Parathyroid adenoma (tissue), 2 donors: ENCODE results near the gene EFCAB14.

ENCODE experiments used
- H2AFZ ChIP-seq: fragments of 300-600 bp; sonication (generic); one replicate; pipeline ENCODE4 v1.7.0; 2017; ENCODE audit warnings: antibody characterized with exemption, mild to moderate bottlenecking
- H3K27ac ChIP-seq: fragments of 300-600 bp; sonication (generic); one replicate; pipeline ENCODE4 v1.7.0; 2017
- H3K27me3 ChIP-seq: fragments of 300-600 bp; sonication (generic); one replicate; pipeline ENCODE4 v1.7.0; 2017; ENCODE audit warnings: low read length; ENCODE audit not compliant: control insufficient read depth, insufficient read depth
- H3K36me3 ChIP-seq: fragments of 300-600 bp; sonication (generic); one replicate; pipeline ENCODE4 v1.7.0; 2017; ENCODE audit warnings: low read length; ENCODE audit not compliant: control insufficient read depth, insufficient read depth
- H3K4me1 ChIP-seq: fragments of 300-600 bp; sonication (generic); one replicate; pipeline ENCODE4 v1.7.0; 2017; ENCODE audit warnings: control low read depth
- H3K4me2 ChIP-seq: fragments of 300-600 bp; sonication (generic); one replicate; pipeline ENCODE4 v1.7.0; 2017; ENCODE audit warnings: low read length
- H3K4me3 ChIP-seq: fragments of 300-600 bp; sonication (generic); one replicate; pipeline ENCODE4 v1.7.0; 2017; ENCODE audit warnings: low read depth, low read length
- H3K79me2 ChIP-seq: fragments of 300-600 bp; sonication (generic); one replicate; pipeline ENCODE4 v1.7.0; 2017; ENCODE audit warnings: control low read depth
- H3K9ac ChIP-seq: fragments of 300-600 bp; sonication (generic); one replicate; pipeline ENCODE4 v1.7.0; 2017; ENCODE audit warnings: mild to moderate bottlenecking
- H3K9me3 ChIP-seq: fragments of 300-600 bp; sonication (generic); one replicate; pipeline ENCODE4 v1.7.0; 2017; ENCODE audit warnings: low read length; ENCODE audit not compliant: control insufficient read depth
- CTCF ChIP-seq: fragments of 300-600 bp; sonication (generic); IDR thresholded peaks from one replicate; pipeline ENCODE4 v1.7.0; 2017; ENCODE audit warnings: antibody characterized with exemption, mild to moderate bottlenecking
- donor health status: primary hyperparathyroidism.

EFCAB14 gene

GRCh38 chr1:46643368-46643775 is 75.5 kb downstream of the EFCAB14 start:
- Histone ChIP-seq H3K4me3 (peak overlapping the region; percentile 9), H3K27ac (peak overlapping the region; percentile 19), H3K4me2 (peak overlapping the region; percentile 37), H3K9ac (no peak overlapping the region), H3K9me3 (no peaks in the 10 kb centered on the region), H3K79me2 (no peaks in the 10 kb centered on the region), H3K4me1 (no peaks in the 10 kb centered on the region), H3K36me3 (no peaks in the 10 kb centered on the region), H2AFZ (no peak overlapping the region), H3K27me3 (no peaks in the 10 kb centered on the region)
- no peak for TF ChIP-seq CTCF

- Histone ChIP-seq H3K27ac (no peak overlapping the region), H2AFZ (no peak overlapping the region), H3K27me3 (no peaks in the 10 kb centered on the region), H3K36me3 (no peaks in the 10 kb centered on the region), H3K4me2 (no peak overlapping the region), H3K4me3 (no peak overlapping the region), H3K9ac (no peak overlapping the region), H3K79me2 (no peaks in the 10 kb centered on the region), H3K9me3 (no peaks in the 10 kb centered on the region), H3K4me1 (no peaks in the 10 kb centered on the region)
- TF ChIP-seq CTCF, result no peak
Observed at GRCh38 chr1:46642115-46642680, 76.7 kb downstream of the EFCAB14 start.

- no peak overlapping the region for H2AFZ ChIP-seq
- no peak overlapping the region for H3K4me3 ChIP-seq
- no peaks in the 10 kb centered on the region for H3K4me1 ChIP-seq
- no peak overlapping the region for H3K27ac ChIP-seq
- H3K9me3 ChIP-seq, result no peaks in the 10 kb centered on the region
- no peak overlapping the region for H3K4me2 ChIP-seq
- H3K9ac ChIP-seq, result no peak overlapping the region
- no peaks in the 10 kb centered on the region for H3K79me2 ChIP-seq
- H3K27me3 ChIP-seq, result no peaks in the 10 kb centered on the region
- no peak for TF ChIP-seq CTCF
- no peaks in the 10 kb centered on the region for H3K36me3 ChIP-seq
Observed at GRCh38 chr1:46639547-46639946, 79.4 kb downstream of the EFCAB14 start.

- H3K9ac ChIP-seq, result no peak overlapping the region
- no peak overlapping the region for H2AFZ ChIP-seq
- TF ChIP-seq CTCF, result no peak
- no peaks in the 10 kb centered on the region for H3K36me3 ChIP-seq
- no peak overlapping the region for H3K4me3 ChIP-seq
- H3K4me2 ChIP-seq, result no peak overlapping the region
- H3K27ac ChIP-seq, result no peak overlapping the region
- H3K79me2 ChIP-seq, result no peaks in the 10 kb centered on the region
- H3K9me3 ChIP-seq, result no peaks in the 10 kb centered on the region
- H3K4me1 ChIP-seq, result no peaks in the 10 kb centered on the region
- no peaks in the 10 kb centered on the region for H3K27me3 ChIP-seq
Observed at GRCh38 chr1:46638921-46639320, 80.0 kb downstream of the EFCAB14 start.

GRCh38 chr1:46637444-46638083 is 81.3 kb downstream of the EFCAB14 start:
- Histone ChIP-seq H3K9me3 (no peaks in the 10 kb centered on the region), H2AFZ (no peak overlapping the region), H3K27ac (no peak overlapping the region), H3K4me2 (no peak overlapping the region), H3K4me1 (no peaks in the 10 kb centered on the region), H3K4me3 (no peak overlapping the region), H3K9ac (no peak overlapping the region), H3K36me3 (no peaks in the 10 kb centered on the region), H3K79me2 (no peaks in the 10 kb centered on the region), H3K27me3 (no peaks in the 10 kb centered on the region)
- TF ChIP-seq CTCF, result no peak
